ENCODE measurements around the gene CCDC40.

The CCDC40 gene

DNA sequence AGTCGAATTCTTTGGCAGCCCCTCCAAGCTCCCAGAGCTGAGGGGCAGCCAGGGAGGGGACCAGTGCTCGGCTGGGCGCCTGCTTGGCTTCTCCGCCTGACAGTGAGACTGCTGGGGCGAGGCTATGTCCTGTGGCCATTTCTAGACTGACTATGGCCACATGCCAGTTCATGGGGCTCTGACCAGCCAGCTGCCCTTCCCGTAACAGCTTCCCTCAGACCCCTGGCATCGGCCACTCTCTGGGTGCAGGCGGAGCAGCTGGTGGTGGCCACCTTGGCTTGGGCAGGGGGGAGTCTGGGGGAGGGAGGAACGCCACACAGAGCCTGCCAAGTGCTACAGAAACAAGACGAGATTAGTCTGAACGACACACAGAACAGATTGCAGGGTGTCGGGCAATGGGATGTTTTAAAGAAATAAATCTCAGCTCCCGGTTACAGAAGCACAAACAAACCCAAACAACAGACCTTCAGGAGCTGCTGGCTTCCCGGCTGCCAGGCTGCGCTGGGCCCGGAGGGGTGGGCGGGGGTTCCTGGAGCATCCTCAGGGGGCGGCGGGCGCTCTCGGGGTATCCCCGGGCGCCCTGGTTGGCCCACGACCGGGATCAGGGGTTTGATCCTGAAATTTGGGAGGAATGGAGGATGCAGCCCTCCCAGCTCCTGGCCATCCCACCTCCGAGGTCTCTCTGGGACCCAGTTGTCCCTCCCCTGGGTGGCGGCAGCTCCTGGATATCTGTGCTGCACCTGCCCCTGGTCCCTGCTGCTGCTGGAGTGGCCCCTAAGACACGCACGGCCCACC is 35.3 kb upstream of the CCDC40 start:
- DNase-seq = no peak

DNA sequence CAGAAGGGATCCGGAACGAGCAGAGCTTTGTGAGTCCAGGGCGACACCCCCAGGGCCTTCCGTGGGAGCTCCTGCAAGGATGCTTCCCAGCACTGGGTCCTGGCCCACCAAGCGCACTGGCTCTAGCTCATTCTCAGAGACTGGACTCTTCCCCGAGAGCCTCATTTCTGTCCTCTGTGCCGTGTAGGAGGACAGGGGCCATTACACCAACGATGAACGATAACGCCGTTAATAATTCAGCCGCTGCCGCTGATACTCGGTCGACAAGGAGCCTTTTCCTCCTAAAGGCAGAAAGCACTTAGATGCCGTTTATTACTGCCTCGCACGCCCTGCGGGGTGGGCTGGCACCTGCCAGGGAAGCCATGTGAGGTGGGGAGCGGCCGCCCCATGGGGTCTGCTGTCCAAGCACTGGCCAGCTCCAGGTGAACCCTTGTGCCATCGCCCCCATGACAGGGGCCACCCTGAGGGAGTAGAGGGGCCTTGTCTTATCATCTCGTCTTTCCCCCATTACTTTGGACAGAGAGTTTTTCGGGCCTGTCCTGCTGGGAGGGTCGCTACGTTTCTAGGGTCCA is 34.3 kb upstream of the CCDC40 start:
- DNase-seq = no peak

DNA sequence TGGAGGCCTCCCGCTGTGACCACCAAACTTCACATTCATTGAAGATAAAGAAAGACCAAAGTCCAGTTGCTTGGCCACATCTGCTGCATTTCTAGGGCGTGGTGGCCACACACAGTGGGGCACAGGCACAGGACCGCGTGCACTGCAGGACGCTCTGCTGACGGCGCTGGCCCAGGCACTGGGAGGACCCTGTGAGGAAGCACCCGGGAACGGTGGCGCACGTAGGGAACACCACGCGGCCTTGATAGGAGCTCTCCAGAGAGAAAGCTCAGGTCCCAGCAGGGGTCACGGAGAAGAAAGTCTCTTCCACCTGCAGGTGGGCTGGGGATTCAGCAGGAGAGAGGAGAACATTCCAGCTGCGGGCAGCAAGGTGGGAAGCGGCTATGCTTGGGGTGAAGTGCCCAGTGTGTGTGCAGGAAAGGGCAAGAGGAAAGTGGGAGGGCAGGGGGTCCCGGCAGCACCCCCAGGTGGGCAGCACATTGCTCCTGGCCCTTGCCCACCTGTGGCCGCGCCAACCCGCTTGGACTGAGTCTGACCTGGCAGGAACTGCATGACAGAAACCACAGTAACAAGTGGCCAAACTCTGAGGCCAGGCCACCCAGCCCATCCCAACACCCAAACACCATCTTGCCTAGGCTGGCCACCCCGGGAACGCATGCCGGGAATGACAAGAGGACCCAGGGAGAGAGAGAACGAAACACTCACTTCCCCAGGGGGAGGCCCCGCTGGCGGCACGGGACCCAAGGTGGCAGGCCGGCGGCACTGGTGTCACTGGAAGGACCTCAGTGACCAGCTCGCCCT is 33.6 kb upstream of the CCDC40 start:
- DNase-seq = no peak

GRCh38 chr17:80003969-80004368 is 32.5 kb upstream of the CCDC40 start:
- DNase-seq = no peak

DNA sequence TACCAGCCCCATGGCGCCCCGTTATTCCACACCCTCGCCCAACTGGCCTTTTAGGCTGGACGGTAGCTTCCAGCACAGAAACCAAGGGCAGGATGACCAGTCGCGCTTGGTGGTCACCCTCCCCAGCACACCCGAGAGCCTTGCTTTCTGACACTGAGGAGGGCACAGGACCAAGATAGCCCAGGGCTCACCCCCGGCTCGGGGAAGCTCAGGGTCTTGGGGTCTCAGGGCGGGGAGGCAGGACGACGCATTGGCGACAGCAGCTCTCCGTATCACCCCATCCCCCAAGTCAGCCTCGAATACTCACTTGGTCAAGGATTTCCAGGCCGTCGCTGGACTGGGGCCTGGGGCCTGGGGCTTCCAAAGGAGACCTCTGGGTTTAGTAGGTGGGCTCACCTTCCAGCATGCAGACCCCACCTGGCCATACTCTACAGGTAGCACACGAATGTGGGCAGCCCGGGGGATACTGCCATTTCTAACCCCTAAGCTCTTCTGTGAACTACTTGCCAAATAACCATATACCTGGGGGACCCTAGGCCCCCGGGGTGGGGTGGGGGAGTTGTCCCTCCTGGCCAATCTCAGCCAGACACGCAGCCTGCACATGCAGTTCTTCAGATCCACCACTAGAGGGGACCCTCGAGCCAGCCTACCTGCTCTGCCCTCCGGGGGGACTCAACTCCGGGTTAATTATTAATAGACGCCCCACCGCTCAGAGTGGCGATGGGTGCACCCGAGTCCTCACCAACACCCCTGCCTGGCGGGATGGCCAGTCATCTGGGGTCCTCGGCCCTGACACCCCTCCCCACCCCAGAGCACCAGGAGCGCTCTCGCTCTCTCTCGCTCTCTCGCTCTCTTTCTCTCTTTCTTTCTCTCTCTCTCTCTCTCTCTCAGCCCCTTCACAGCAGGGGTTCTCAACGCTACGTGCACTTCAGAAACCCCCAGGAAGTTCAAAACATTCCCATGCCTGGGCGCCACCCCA is 30.8 kb upstream of the CCDC40 start:
- peak; percentile 87 for DNase-seq

- DNase-seq = no peak
These were observed 30.1 kb upstream of the CCDC40 start for GRCh38 chr17:80006339-80006720.

DNA sequence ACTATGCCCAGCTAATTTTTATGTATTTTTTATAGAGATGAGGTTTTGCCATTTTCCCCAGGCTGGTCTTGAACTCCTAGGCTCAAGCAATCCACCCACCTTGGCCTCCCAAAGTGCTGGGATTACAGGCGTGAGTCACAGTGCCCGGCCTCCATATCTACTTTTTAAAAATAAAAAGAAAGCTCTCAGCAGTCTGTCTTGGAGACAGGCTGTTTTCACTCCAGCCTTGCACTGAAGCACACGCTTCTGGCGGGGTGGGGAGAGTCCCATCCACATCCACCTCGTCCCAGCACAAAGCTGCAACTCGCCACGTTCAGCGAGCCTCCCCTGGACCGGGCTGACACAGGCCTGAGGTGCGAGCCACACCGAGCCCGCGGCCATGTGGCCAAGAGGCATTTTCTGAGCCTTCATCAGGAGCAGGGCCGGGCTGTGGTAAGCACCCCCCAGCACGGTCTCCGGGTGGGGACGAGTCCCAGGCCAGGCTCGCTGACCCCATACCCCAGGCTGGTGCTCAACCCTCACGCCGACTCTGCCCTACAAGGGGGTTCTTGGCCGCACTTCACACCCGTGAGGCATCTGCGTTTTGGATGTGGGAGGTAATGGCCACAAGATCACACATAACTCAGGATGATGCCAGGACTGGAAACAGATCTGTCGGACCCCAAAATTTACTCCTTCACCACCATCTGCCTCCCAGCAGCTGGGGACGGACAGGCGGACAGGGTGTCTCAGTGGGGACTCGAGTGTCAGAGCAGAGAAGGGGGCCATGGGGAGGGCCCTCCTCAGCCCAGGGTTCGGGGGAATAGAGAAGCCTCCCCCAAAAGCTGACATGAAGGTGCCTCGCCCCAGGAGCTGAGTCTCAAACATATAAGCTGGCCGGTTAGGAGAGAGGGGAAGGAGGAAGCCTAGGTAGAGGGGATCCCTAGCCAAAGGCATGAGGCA is 29.4 kb upstream of the CCDC40 start:
- DNase-seq = no peak

- DNase-seq = no peak
These were observed 28.5 kb upstream of the CCDC40 start for GRCh38 chr17:80007939-80008338.

DNA sequence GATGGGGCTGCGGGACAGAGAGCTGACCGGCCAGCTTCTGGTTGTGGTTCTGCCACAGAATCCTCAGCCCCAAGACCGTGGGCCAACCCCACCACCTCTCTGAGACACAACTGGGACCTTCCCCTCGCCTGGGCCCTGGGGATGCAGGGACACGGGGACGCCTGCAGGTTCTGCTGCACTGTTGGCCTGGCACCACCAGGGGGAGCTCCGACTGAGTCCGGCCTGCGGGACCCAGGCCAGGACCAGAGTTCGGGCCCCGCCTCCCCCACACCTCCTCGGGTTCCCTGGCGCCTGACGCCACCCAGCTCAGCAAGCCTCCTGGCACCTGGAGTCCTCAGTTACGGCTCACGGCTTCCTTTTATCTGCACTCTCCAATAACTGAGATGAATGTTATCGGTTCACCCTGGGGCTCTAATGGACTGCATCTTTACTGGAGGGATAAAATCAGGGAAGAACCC is 28.0 kb upstream of the CCDC40 start:
- peak; percentile 92 for DNase-seq

- no peak for DNase-seq
These were observed 27.6 kb upstream of the CCDC40 start for GRCh38 chr17:80008848-80009247.

GRCh38 chr17:80009391-80010282 is 26.8 kb upstream of the CCDC40 start:
- DNase-seq = no peak

DNA sequence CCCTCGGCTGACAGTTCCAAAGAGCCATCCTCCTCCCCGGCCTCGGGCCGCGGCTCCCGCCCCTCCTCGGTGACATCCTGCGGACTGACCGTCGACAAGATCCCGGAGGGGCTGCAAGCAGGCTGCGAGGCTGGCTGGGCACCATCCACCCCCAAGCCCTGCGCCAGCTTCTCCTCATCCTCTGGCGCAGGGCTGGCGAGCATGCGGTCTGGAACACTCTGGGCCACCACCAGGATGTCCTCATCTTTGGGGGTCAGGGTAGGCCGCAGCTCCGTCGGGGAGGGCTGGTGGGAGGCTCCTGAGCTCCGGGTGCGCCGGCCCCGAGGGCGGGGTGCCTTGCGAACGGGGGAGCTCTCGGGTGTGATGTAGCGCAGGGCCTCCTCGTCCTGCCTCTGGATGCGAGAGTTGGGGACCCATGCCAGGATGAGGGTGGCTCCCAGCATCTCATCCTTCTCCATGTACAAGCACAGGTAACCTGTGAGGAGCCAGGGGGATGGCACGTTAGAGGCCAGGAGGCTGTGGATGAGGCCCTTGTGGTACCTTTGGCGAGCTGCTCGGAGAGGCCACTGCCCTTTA is 26.1 kb upstream of the CCDC40 start:
- no peak for DNase-seq

- no peak for DNase-seq
These were observed 24.4 kb upstream of the CCDC40 start for GRCh38 chr17:80011989-80012555.

DNA sequence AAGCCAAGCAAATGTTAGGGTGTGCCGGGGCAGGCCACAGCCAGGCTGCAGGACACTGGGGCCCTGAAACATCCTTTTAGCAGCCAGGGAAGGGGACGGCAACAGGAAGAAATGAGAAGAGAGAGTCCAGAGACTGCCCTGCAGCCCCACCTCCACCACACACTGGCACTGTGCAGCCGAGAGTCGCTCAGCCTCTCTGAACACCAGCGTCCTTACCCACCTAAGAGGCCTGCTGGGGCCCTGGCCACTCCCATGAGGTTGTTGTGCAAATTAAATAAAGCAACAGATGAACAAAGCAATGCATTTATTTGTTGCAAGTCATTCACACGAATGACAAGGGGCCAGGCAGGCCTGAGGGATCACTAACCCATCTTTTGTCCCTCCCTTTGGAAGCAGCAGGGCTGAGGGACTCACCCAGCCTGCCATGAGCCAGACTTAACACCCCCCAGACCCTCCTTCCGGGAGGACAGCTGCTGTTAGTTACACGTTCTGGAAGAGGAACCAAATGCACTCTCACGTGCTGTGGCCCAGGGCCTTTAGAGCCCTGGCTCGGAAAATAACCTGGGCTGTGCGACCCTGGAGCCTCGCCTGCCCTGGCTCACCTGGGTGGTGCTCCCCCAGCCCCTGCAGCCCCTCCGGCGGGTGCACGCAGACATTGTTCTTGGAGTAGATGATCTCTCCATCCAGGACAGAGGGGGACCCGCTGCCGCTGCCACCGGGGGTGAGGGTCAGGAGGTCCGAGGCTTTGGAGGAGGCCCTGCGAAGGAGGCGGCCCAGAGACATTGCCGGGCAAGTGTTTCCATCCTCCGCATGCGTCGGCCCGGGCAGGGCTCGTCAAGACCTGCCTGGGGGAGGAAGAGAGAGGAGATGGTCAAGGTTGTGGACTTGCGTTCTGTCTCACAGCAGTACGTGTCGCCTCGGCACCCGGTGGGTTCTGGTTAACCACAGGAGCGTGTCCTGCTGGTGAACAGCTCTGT is 23.4 kb upstream of the CCDC40 start:
- DNase-seq = no peak

GRCh38 chr17:80017226-80018010 is 19.0 kb upstream of the CCDC40 start:
- DNase-seq = no peak

DNA sequence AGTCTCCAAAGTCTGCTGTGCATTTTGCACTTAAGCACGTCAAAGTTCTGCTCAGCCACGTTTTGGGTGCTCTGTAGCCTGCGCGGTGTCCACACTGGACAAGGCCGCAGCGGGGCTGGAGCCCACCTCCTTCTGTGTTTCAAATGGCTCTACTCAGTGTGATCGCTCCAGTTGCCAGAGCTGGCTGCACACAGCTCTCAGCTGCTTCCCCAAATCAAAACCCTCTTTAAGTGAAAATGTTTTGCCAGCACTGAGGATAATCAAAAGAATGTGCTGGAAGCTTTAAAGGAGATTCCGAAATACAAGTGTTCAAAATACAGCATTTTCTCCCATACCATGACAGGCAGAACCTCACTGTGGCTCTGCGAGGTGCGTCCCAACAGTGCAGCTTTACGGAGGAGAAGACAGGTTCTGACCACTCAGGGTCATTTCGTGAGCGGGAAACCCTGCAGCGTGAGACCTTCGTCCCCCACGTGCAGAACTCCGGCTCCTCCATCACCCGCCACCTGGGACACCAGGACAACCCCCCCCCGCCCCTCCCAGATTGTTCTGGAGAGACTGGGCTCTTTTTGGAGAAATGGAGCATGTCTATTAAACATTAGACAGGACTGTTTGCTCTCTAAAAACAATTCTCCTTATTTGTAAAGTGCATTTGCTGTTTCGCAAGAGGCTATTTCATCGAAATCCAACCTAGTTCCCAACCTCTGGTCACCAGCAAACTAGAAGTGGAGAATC is 17.4 kb upstream of the CCDC40 start:
- no peak for DNase-seq

DNA sequence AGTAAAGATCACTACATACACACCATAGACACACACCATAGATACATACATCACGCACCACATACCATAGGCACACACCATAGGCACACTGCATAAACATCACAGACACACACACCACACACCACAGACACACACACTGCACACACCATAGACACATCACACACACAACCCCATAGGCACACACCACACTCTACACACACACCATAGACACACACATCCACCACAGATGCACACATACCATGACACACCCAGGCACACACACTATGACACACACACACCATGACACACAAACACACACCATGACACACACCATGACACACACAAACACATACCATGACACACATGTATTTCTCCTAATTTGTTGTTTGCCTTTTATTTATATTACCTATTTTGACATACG is 14.8 kb upstream of the CCDC40 start:
- no peak for DNase-seq
